Occipital lobe (tissue), 3 donors: ENCODE data around the gene PRRT3. TPM values are rescaled to one million over a fixed set of nuclear protein-coding genes. Genes with fewer than 3 reads are reported as not detected.
"Not testable (repeated sequence)": the region's sequence is repeated elsewhere in the genome, so short reads cannot be mapped to it uniquely, and the experiment has no call there.

ENCODE experiments used
- DNase-seq: peaks from one replicate; lab custom pipeline; 2025; lab: John Stamatoyannopoulos, UW
- small RNA-seq: library from RNA; depleted of rRNA; stranded (forward); fragments of <200 nt; gene quantifications from one replicate; pipeline ENCODE3, GENCODE V24; 2014
- total RNA-seq: library from RNA; depleted of rRNA; stranded (reverse); fragments of >200 nt; gene quantifications from one replicate; pipeline ENCODE4 v1.2.3, GENCODE V29; 2014

Gene PRRT3
- total RNA-seq, 1 donor from 2014 or later: 4.1 TPM

GRCh38 chr3:9899289-9899791 is 52.9 kb downstream of the PRRT3 start:
- no peak for DNase-seq

GRCh38 chr3:9898467-9899241 is 53.6 kb downstream of the PRRT3 start:
- DNase-seq: no peak

GRCh38 chr3:9897408-9898372 is 54.5 kb downstream of the PRRT3 start:
- DNase-seq: no peak

- not testable (repeated sequence) for DNase-seq
Observed at GRCh38 chr3:9896755-9897407, 55.3 kb downstream of the PRRT3 start.

- DNase-seq: not testable (repeated sequence)
Observed at GRCh38 chr3:9895715-9896114, 56.5 kb downstream of the PRRT3 start.

Small RNA genes within 50 kb of the gene (small RNA-seq; reads per million reads assigned to genes)
- gene CYCSP10 (not detected), gene RNU6-882P (not detected)

Other genes with a start within 250 kb of the PRRT3 start
- 0.31 TPM for gene CPNE9, start 248.6 kb downstream of the PRRT3 start, total RNA-seq
- gene BRPF1, start 220.7 kb downstream of the PRRT3 start, total RNA-seq: 16.8 TPM
- 61.3 TPM for gene OGG1, start 202.5 kb downstream of the PRRT3 start, total RNA-seq
- 56.1 TPM for gene CAMK1, start 182.5 kb downstream of the PRRT3 start, total RNA-seq
- gene TADA3, start 159.9 kb downstream of the PRRT3 start, total RNA-seq: 28.1 TPM
- gene ARPC4, start 159.3 kb downstream of the PRRT3 start, total RNA-seq: 162 TPM
- 16.5 TPM for gene TTLL3, start 142.1 kb downstream of the PRRT3 start, total RNA-seq
- 20.9 TPM for gene RPUSD3, start 108.4 kb downstream of the PRRT3 start, total RNA-seq
- not detected for gene CIDEC, start 72.2 kb downstream of the PRRT3 start, total RNA-seq
- 17.8 TPM for gene JAGN1, start 61.8 kb downstream of the PRRT3 start, total RNA-seq
- gene IL17RE, start 49.6 kb downstream of the PRRT3 start, total RNA-seq: not detected
- 4.5 TPM for gene IL17RC, start 35.3 kb downstream of the PRRT3 start, total RNA-seq
- 17.5 TPM for gene CRELD1, start 18.6 kb downstream of the PRRT3 start, total RNA-seq
- gene EMC3, start 34.4 kb upstream of the PRRT3 start, total RNA-seq: 31.4 TPM
- 5.6 TPM for gene FANCD2, start 74.0 kb upstream of the PRRT3 start, total RNA-seq
- not detected for gene FANCD2OS, start 155.8 kb upstream of the PRRT3 start, total RNA-seq
- 99.2 TPM for gene BRK1, start 163.3 kb upstream of the PRRT3 start, total RNA-seq
- 112 TPM for gene VHL, start 189.4 kb upstream of the PRRT3 start, total RNA-seq
- 3.7 TPM for gene IRAK2, start 212.5 kb upstream of the PRRT3 start, total RNA-seq